GM11168 (cell line): Measurements from ENCODE around the gene IGF1.

Experiments used
- in situ Hi-C: fragments of 300-500 bp; cut with MboI; formaldehyde crosslinking; loops from one replicate; pipeline ENCODE4 v1.12.0; 2022; ENCODE audit warnings: low sequenced_read_pairs; ENCODE audit not compliant: unreplicated experiment

IGF1 gene

DNA sequence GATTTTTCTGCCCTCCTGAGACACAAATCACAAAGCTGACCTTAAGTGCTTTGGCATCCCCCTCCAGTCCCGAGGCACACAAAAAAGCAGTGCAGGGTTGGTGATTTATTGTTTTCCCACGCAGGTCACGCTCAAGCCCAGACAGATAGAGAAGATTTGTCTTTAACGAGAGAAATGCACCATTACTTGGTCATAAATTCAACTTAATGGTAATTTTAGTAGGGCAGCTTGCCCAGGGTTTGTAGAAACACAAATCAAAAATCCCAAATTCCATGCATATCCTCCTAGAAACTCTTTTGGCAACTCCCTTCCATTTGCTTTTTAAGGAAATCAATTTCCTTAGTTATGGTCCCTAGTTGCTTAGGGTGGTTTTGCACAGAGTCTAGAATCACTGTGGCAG lies 132.6 kb downstream of the IGF1 start:
- in situ Hi-C loops: no loop called here
